ENCODE results near the gene CNTNAP2.

- TF ChIP-seq CTCF (IDR thresholded peaks at IDR 0.05) (no peak), POLR2AphosphoS5 (IDR thresholded peaks at IDR 0.05) (no peak), POLR2A (IDR thresholded peaks at IDR 0.05) (no peak)
Measured at GRCh38 chr7:147651601-147652000, 1535.0 kb downstream of the CNTNAP2 start.
